ENCODE measurements around the gene CSAG2.

The CSAG2 gene

GRCh38 chrX:152658302-152658701, 50.8 kb downstream of the CSAG2 start:
- no peak for DNase-seq

Data from T-helper 1 cell (primary cell).